Metanephros (tissue), 2 donors: ENCODE measurements around the gene PIH1D2. TPM values are rescaled to one million over a fixed set of nuclear protein-coding genes. Genes with fewer than 3 reads are reported as not detected.

ENCODE experiments used
- small RNA-seq: library from RNA; depleted of rRNA; stranded (forward); fragments of <200 nt; gene quantifications from one replicate; pipeline ENCODE3, GENCODE V24; 2014; ENCODE audit warnings: low replicate concordance
- total RNA-seq: library from RNA; depleted of rRNA; stranded (reverse); fragments of >200 nt; gene quantifications from one replicate; pipeline ENCODE4 v1.2.3, GENCODE V29; 2014

The PIH1D2 gene
- total RNA-seq: 3.9 TPM

GRCh38 chr11:112073941-112074811 lies at the start of gene PIH1D2, which contains the start of gene NKAPD1:
Gene PIH1D2 (minus strand): TSS chr11:112074017. CDS start chr11:112073174, 843 bp downstream.
Gene NKAPD1 (plus strand): TSS chr11:112074299. CDS start chr11:112075575, 1,276 bp downstream.

GRCh38 chr11:112086422-112087191 lies 12.8 kb upstream of the PIH1D2 start, which contains the start of the genes SDHD and TIMM8B:
Gene SDHD (plus strand): TSS chr11:112086873. CDS start chr11:112086908, 35 bp downstream.
Gene TIMM8B (minus strand): TSS chr11:112086756. CDS start chr11:112086723, 33 bp downstream.

GRCh38 chr11:112024773-112025678 lies 48.8 kb downstream of the PIH1D2 start, which contains the start of gene DLAT:
Gene DLAT (plus strand): TSS chr11:112025408. CDS start chr11:112025473, 65 bp downstream.

Small RNA genes lying within 50 kb of the gene (small RNA-seq; reads per million reads assigned to genes)
- gene AP000907.3: not detected
- not detected for gene RNU6-893P

Other genes starting within 250 kb of the PIH1D2 start
- gene ALG9, start 202.4 kb downstream of the PIH1D2 start, total RNA-seq: 47.7 TPM
- gene FDXACB1, start 194.9 kb downstream of the PIH1D2 start, total RNA-seq: 4.1 TPM
- gene CFAP68, start 194.5 kb downstream of the PIH1D2 start, total RNA-seq: 24.3 TPM
- gene CRYAB, start 162.2 kb downstream of the PIH1D2 start, total RNA-seq: 54.8 TPM
- 3.2 TPM for gene HSPB2, start 161.3 kb downstream of the PIH1D2 start, total RNA-seq
- 8.2 TPM for gene C11orf52, start 155.1 kb downstream of the PIH1D2 start, total RNA-seq
- 25.7 TPM for gene DIXDC1, start 136.7 kb downstream of the PIH1D2 start, total RNA-seq
- gene DLAT, start 48.6 kb downstream of the PIH1D2 start, total RNA-seq: 33.6 TPM
- 19.5 TPM for gene NKAPD1, start 282 bp upstream of the PIH1D2 start, total RNA-seq
- gene TIMM8B, start 12.7 kb upstream of the PIH1D2 start, total RNA-seq: 47.6 TPM
- gene SDHD, start 12.9 kb upstream of the PIH1D2 start, total RNA-seq: 139 TPM
- gene IL18, start 90.1 kb upstream of the PIH1D2 start, total RNA-seq: 6.1 TPM
- gene TEX12, start 93.4 kb upstream of the PIH1D2 start, total RNA-seq: 1.3 TPM
- gene BCO2, start 101.5 kb upstream of the PIH1D2 start, total RNA-seq: 6.7 TPM
- 28.0 TPM for gene PTS, start 152.4 kb upstream of the PIH1D2 start, total RNA-seq
- gene PLET1, start 186.8 kb upstream of the PIH1D2 start, total RNA-seq: not detected